RPMI7951 (cell line): ENCODE measurements around the gene EIF1. TPM values are rescaled to one million over a fixed set of nuclear protein-coding genes. Genes with fewer than 3 reads are reported as not detected.
"Not testable (repeated sequence)": the region's sequence is repeated elsewhere in the genome, so short reads cannot be mapped to it uniquely, and the experiment has no call there.

ENCODE experiments used
- DNase-seq: peaks from one replicate; pipeline ENCODE4 v3.0.0-alpha.2; 2012; ENCODE audit warnings: low read depth
- total RNA-seq: library from RNA; depleted of rRNA; stranded (reverse); fragments of >200 nt; shearing (Covaris generic); gene quantifications from 2 replicates; pipeline ENCODE4 v1.2.3, GENCODE V29; 2014

EIF1 gene
- total RNA-seq, 1 experiment from 2014 or later = 47.6 TPM

- DNase-seq = no peak
Observed at GRCh38 chr17:41655611-41656111, 33.0 kb upstream of the EIF1 start.

- DNase-seq = no peak
Observed at GRCh38 chr17:41656249-41657023, 32.2 kb upstream of the EIF1 start.

GRCh38 chr17:41657176-41657754 lies 31.4 kb upstream of the EIF1 start:
- DNase-seq = no peak

DNA sequence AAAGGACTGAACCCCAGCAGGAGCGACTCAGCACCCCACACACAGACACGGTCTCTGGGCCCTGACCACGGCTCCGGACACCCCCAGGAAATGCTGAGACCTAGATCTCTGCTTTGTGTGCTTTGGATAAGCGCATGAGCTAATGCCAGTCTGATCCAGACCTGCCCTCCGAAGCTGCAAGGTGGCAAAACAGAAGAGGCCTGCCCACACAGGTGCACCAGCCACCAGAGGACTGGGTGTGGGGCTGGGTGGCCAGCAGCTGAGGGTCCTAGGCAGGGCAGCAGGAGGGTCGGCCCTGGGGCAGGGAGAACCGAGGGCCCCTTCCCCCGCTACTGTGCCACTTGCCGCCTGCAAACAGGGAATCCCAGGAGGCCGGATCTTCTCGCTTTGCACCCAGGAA lies 30.7 kb upstream of the EIF1 start:
- DNase-seq = no peak

- no peak for DNase-seq
Observed at GRCh38 chr17:41658846-41659245, 29.8 kb upstream of the EIF1 start.

DNA sequence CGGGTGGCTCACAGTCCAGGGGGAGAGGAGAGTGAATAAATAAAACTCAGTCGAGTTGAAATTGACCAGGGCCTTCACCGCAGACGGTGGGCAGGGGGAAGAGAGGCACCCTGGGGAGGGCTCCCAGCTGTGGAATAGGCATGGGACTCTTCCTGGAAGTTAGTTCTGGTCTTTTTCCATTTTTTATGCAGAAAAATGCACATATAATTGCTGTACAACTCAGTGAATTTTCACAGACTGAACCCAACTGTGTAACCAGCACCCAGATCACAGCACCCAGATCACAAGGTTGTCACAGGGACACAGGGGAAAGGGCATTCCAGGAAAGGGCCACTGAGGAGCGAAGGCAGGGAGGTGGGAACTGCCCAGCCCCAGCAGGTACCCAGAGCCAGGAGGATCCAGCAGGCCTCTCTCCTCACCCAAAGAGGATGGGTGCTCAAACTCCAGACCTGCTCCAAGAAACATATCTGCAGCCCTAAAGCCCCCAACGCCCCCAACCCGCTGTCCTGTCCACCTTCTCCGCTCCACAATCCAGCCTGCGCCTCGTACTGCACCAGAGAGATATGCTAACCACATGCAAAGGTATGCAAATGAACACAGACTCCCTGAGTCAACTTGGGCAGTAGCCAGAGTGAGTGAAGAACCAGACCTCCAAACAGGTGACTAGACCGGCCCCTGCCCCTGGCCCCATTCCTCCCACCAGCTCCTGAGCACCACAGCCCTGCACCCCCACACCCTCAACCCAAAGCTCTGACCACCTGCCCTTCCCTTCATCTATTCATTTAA lies 29.1 kb upstream of the EIF1 start:
- no peak for DNase-seq

GRCh38 chr17:41660221-41660711 lies 28.4 kb upstream of the EIF1 start:
- DNase-seq = no peak

GRCh38 chr17:41663451-41664171 lies 25.1 kb upstream of the EIF1 start:
- no peak for DNase-seq

GRCh38 chr17:41664172-41664457 lies 24.6 kb upstream of the EIF1 start:
- no peak for DNase-seq

DNA sequence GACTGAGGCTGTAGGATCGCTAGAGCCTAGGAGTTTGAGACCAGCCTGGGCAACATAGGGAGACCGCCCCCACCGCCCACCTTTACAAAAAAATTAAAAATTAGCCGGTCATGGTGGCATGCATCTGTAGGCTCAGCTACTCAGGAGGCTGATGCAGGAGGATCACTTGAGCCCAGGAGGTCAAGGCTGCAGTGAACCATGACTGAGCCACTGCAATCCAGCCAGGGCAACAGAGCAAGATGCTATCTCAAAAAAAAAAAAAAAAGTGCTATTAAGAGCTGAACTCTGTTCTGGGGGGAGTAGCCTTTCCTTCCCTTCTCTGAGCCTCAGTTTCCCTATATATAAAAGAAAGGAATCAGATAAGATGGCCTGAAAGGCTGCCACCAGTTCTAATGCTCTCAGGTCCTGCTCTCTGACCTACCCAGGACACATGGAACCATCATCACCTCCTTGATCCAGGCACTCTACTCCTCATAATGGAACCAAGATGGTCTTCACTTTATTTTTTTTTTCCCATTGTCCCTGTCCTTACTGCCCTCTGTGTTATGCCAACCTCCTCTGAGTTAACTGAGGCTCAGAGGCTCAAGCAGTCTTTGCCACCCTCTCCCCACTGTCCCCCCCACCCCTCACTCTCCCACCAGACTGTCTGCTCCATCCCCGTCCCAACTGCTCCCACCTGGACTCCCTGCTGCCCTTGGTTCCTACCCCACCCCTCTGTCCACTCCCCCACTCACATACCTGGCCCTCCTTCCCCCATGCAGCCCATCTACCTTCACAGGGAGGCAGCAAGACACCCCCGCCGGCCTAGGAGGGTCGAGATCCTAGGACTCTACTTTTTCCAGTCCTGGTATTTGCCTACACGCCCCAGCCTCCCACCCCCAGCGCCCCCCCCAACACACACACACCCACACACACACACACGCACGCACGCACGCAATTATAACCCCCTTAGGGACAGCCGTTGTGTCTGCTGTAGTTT lies 23.8 kb upstream of the EIF1 start:
- DNase-seq = no peak

DNA sequence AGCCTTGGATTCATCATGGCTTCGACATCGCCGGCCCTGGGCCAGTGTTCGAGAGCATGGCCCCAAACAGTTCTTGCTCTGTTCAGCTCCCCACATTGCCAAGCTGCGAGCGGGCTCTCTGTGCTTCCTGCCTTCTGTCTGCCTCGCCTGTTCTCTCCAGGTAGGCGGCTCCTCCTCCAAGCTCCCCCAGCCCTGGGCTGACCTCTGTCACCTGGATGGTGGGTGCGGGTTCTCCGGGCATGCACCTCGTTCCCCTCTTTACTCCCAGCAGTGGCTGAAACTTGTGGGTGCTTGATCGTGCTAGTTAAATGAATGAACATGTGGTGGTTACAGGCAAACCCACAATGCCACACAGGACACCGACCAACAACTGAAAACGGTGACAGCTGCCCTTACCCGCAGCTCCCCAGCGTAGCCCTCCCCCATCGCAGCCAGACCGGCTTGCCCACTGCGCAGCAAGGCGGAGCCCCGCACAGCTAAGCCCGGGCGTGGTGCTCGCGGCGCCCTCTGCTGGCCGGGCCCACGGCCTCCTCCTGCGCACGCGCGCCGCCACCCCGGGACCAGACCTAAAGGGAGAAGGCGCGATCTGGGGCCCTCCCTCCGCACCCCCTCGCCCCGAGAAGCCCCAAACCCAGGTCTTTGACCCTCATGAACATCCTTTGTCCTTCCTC lies 23.0 kb upstream of the EIF1 start:
- peak; percentile 71 for DNase-seq

GRCh38 chr17:41666237-41666641 lies 22.4 kb upstream of the EIF1 start:
- peak; percentile 63 for DNase-seq

DNA sequence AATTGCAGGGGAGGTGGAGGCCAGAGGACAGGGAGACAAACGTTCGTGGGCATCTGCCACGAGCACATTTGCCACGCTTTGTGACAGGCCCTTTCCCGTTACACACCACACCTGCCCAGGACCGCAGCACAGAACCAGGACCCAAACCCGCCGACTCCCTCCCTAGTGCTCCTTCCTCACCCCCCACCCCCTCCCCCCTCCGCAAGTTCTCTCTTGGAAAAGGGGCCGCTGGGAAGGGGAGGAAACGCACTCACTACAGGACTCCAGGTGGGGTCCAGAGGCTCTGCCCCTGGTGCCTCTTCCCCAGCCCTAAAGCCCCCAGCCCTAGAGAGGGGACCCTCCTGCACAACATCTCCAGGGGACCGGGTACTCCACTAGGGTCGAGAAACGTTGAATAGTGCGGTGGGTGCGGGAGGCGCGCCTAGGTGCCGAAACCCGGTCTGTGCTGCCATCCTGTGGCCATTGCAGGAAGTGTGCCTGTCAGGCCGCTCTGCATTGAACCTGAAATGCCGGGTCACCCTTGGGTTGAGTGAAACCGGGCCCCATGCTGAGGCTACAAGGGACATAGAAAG lies 21.9 kb upstream of the EIF1 start:
- DNase-seq = peak; percentile 63

DNA sequence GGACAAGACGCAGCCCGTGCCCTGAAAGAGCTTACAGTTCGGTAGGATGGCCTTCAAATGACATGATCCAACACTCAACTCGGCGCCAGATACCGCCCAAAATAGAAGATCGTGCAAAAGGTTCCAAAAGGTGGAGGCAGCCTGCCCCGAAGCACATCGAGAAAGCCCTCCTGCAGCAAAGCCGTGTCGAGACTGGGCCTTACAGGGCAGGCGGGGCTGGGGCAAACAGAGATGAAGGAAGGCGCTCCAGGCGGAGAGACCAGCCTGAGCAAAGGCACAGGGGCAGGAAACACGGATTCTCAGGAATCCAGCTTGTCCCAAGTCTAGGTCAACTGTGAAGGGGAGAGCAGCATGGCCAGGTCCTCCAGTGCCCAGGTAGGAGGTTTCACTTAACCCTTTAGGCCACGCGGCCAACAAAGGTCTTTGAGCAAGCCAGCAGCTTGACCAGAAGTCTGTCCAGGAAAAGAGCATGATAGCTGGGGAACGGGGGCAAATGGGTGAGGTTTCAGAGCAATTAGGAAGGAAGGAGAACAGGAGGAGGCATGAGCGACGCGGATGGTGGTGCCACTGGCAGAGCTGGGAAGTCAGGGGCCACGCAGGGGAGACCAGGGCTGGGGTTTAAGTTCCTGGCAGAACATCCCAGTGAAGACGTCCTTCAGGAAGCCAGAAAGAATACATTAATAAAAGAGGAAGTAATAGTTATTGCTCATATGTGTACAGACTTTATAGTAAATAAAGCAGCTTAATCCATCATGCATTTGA lies 21.2 kb upstream of the EIF1 start:
- no peak for DNase-seq

GRCh38 chr17:41672153-41672552 lies 16.5 kb upstream of the EIF1 start:
- DNase-seq = no peak

GRCh38 chr17:41675157-41676057 lies 13.3 kb upstream of the EIF1 start:
- not testable (repeated sequence) for DNase-seq

- DNase-seq = no peak
Observed at GRCh38 chr17:41676058-41676419, 12.6 kb upstream of the EIF1 start.

DNA sequence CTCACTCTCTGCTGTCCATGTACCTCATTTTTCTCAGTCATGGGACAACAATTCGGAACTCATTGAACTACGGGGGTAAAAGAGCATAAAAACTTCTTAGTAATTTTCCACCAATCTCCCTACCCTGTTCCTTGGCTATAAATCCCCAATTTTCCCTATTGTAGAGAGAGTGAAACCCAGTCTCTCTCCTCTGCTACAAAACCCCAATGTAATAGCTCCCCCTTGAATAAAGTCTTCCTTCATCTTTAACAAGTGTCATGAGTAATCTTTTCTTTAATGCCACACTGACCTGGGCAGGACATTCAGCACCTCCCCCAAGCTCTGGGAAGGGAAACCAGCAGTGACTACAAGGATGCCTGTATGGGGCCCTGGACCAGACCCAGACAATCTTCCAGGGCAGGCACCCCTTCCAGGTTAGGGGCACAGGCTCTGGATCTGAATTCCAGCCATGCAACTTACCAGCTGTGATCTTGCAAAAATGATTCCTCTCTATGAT lies 10.2 kb upstream of the EIF1 start:
- peak; percentile 72 for DNase-seq
